ENCODE data around the gene CACNA1D.

DNA sequence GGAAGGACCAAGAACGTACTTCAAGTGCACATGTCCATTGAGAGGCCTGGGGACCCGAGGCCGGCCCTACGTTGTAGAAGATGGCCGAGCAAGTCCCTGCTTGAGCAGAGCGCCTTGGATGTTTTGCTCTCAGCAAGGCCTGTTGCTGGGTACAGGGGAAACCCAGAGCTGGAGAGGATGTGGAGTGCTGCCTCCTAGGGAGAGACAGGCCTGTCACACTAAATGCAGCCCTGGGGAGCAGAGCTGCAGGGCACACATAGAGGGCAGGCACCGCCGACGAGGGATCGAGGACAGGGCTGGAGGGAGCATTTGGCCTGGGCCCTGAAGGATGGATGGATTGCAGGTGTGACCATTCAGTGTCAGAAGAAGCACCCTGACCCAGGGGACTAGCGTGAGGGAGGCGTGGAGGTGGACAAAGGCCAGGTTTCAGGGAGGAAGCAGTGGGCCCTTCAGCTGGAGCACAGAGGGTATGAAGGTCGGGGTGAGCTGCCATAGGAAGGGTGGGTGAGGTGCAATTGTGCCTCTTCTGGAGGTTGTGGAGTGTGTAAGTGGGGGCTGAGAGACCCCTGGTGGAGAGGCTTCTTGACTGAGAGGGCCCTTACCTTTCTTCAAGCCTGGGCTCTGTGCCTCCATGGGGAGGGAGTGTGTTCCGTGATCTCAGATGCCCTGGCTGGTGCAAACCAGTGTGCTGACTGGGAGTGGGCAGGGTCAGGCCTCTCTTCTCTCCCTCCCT lies 209.4 kb downstream of the CACNA1D start:
- TF ChIP-seq, protein P1, sequence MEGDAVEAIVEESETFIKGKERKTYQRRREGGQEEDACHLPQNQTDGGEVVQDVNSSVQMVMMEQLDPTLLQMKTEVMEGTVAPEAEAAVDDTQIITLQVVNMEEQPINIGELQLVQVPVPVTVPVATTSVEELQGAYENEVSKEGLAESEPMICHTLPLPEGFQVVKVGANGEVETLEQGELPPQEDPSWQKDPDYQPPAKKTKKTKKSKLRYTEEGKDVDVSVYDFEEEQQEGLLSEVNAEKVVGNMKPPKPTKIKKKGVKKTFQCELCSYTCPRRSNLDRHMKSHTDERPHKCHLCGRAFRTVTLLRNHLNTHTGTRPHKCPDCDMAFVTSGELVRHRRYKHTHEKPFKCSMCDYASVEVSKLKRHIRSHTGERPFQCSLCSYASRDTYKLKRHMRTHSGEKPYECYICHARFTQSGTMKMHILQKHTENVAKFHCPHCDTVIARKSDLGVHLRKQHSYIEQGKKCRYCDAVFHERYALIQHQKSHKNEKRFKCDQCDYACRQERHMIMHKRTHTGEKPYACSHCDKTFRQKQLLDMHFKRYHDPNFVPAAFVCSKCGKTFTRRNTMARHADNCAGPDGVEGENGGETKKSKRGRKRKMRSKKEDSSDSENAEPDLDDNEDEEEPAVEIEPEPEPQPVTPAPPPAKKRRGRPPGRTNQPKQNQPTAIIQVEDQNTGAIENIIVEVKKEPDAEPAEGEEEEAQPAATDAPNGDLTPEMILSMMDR (IDR thresholded peaks at IDR 0.05): no peak
- no peak for TF ChIP-seq POLR2A (IDR thresholded peaks at IDR 0.05)

Data from body of pancreas (tissue), 4 donors.